GM12878 (cell line): ENCODE results near the gene TRAF3IP1. TPM values are rescaled to one million over a fixed set of nuclear protein-coding genes. Genes with fewer than 3 reads are reported as not detected.

Experiments
- ATAC-seq: fragments of 200-7000 bp; cut with Tn5 transposase; 3 replicates; pipeline ENCODE4 v1.9.1; 2020; ENCODE audit warnings: mild to moderate bottlenecking, moderate library complexity
- BruUV-seq: library from RNA; stranded (reverse); fragments of 400-500 nt; replicated peaks from 2 replicates; lab custom pipeline; 2021; lab: Mats Ljungman, UMichigan
- CTCF ChIA-PET: fragments of 300-600 bp; sonication (Branson Sonifier 250); formaldehyde crosslinking; extraction: SDS; loops from one replicate; lab custom pipeline; 2021; ENCODE audit warnings: inconsistent platforms; lab: Yijun Ruan, JAX
- POLR2A ChIA-PET: fragments of 350-600 bp; formaldehyde crosslinking; extraction: SDS; loops from one replicate; lab custom pipeline; 2021; ENCODE audit warnings: inconsistent platforms; lab: Charles Lee
- RAD21 ChIA-PET: fragments of 300-600 bp; sonication (Branson Sonifier 250); formaldehyde crosslinking; loops from one replicate; lab custom pipeline; 2023; ENCODE audit warnings: antibody characterized with exemption; ENCODE audit not compliant: unreplicated experiment; lab: Charles Lee
- SMC1A ChIA-PET: fragments of 300-600 bp; sonication (Branson Sonifier 250); formaldehyde crosslinking; loops from one replicate; lab custom pipeline; 2023; ENCODE audit not compliant: unreplicated experiment, uncharacterized antibody; lab: Charles Lee
- DNase-seq: peaks from one replicate; pipeline ENCODE4 v3.0.0-alpha.2; 2011; ENCODE audit warnings: low read depth, low spot score
- FAIRE-seq: peaks from 3 replicates; lab custom pipeline; 2011; peaks lifted over from hg19 to GRCh38; lab: Jason Lieb, UNC
- H2AFZ ChIP-seq: 2 replicates; pipeline ENCODE4 v1.6.0; 2011; ENCODE audit warnings: low read depth, low read length, control low read depth; ENCODE audit not compliant: control insufficient read depth
- H3K27ac ChIP-seq: 2 replicates; pipeline ENCODE4 v1.5.1; 2011; ENCODE audit warnings: control low read depth; ENCODE audit not compliant: control insufficient read depth, insufficient read depth
- H3K27me3 ChIP-seq, 2 experiments: replicated peaks in 1 of 2; 2 replicates each; pipeline versions ENCODE4 v1.6.0 to v1.6.1; 2011; ENCODE audit warnings: low read length in 1 of 2; ENCODE audit not compliant: control insufficient read depth in 2 of 2, insufficient read depth in 2 of 2
- H3K36me3 ChIP-seq, 2 experiments: 2 replicates each; pipeline ENCODE4 v1.5.1; 2011; ENCODE audit warnings: low read length in 1 of 2; ENCODE audit not compliant: control insufficient read depth in 2 of 2, insufficient read depth in 2 of 2
- H3K4me1 ChIP-seq: 2 replicates; pipeline ENCODE4 v1.6.1; 2011; ENCODE audit warnings: mild to moderate bottlenecking, low read length, moderate library complexity, mixed read lengths; ENCODE audit not compliant: control insufficient read depth, insufficient read depth
- H3K4me2 ChIP-seq: 2 replicates; pipeline ENCODE4 v1.6.0; 2011; ENCODE audit warnings: control low read depth; ENCODE audit not compliant: control insufficient read depth, insufficient read depth
- H3K4me3 ChIP-seq: fragments of 200-600 bp; sonication (generic); 2 replicates; pipeline ENCODE4 v1.5.1; 2016
- H3K79me2 ChIP-seq: 2 replicates; pipeline ENCODE4 v1.6.0; 2011; ENCODE audit warnings: low read length; ENCODE audit not compliant: control insufficient read depth, insufficient read depth
- H3K9ac ChIP-seq: 2 replicates; pipeline ENCODE4 v1.8.0; 2011; ENCODE audit warnings: low read length, control low read depth, mixed read lengths; ENCODE audit not compliant: control insufficient read depth, insufficient read depth
- H3K9me3 ChIP-seq: replicated peaks from 3 replicates; pipeline ENCODE4 v1.5.1; 2011; ENCODE audit warnings: mild to moderate bottlenecking, low read length; ENCODE audit not compliant: control insufficient read depth, insufficient read depth
- H4K20me1 ChIP-seq: 2 replicates; pipeline ENCODE4 v1.6.0; 2011; ENCODE audit not compliant: control insufficient read depth, insufficient read depth
- BCL11A ChIP-seq: IDR thresholded peaks from 2 replicates; pipeline ENCODE4 v1.6.1; 2011; ENCODE audit warnings: low read depth, low read length
- BCLAF1 ChIP-seq: fragments of 450-650 bp; IDR thresholded peaks from 2 replicates; pipeline ENCODE4 v1.6.1; 2017; ENCODE audit warnings: antibody characterized with exemption, mild to moderate bottlenecking, moderate library complexity
- ETV6 ChIP-seq, 2 experiments: fragments of 450-650 bp in 1 of 2; IDR thresholded peaks in 1 of 2; conservative IDR thresholded peaks in 1 of 2; 2 replicates each; pipeline ENCODE4 v1.6.1; 2014; ENCODE audit warnings: antibody characterized with exemption in 1 of 2, borderline replicate concordance in 1 of 2, low read depth in 1 of 2, mild to moderate bottlenecking in 1 of 2, moderate library complexity in 1 of 2
- HCFC1 ChIP-seq: fragments of 150-350 bp; IDR thresholded peaks from 2 replicates; pipeline ENCODE4 v1.6.1; 2014; ENCODE audit warnings: low read length
- HDGF ChIP-seq: fragments of 450-650 bp; IDR thresholded peaks from 2 replicates; pipeline ENCODE4 v1.6.1; 2016; ENCODE audit warnings: antibody characterized with exemption
- IKZF1 ChIP-seq: fragments of 450-650 bp; conservative IDR thresholded peaks from 2 replicates; pipeline ENCODE4 v1.6.1; 2017; ENCODE audit warnings: antibody characterized with exemption, mild to moderate bottlenecking
- MXI1 ChIP-seq: fragments of 150-350 bp; IDR thresholded peaks from 2 replicates; pipeline ENCODE4 v1.6.1; 2011; ENCODE audit warnings: low read depth, mild to moderate bottlenecking, inconsistent platforms, low read length, improper control_type of control experiment
- NRF1 ChIP-seq: conservative IDR thresholded peaks from 2 replicates; pipeline ENCODE4 v1.6.1; 2011; ENCODE audit warnings: mild to moderate bottlenecking, low read depth, low read length, improper control_type of control experiment
- PAX8 ChIP-seq: fragments of 450-650 bp; IDR thresholded peaks from 2 replicates; pipeline ENCODE4 v1.6.1; 2017; ENCODE audit warnings: mild to moderate bottlenecking, moderate library complexity
- POLR2A ChIP-seq: IDR thresholded peaks from 2 replicates; pipeline ENCODE4 v1.6.1; 2011; ENCODE audit warnings: low read depth, mild to moderate bottlenecking, low read length
- SPI1 ChIP-seq: IDR thresholded peaks from 2 replicates; pipeline ENCODE4 v1.6.1; 2011; ENCODE audit warnings: low read depth, mild to moderate bottlenecking, low read length, moderate library complexity, borderline replicate concordance; ENCODE audit not compliant: insufficient read depth
- STAT1 ChIP-seq: fragments of 450-650 bp; conservative IDR thresholded peaks from 2 replicates; pipeline ENCODE4 v1.6.1; 2014; ENCODE audit warnings: antibody characterized with exemption, mild to moderate bottlenecking
- ZNF207 ChIP-seq: fragments of 450-650 bp; IDR thresholded peaks from 2 replicates; pipeline ENCODE4 v1.6.1; 2014; ENCODE audit warnings: antibody characterized with exemption, mild to moderate bottlenecking, borderline replicate concordance
- ZNF384 ChIP-seq: IDR thresholded peaks from 2 replicates; pipeline ENCODE4 v1.6.1; 2012; ENCODE audit warnings: low read depth, mild to moderate bottlenecking, low read length, improper control_type of control experiment, borderline replicate concordance
- WGBS: methylation state at CpG from one replicate; pipeline ENCODE4 v1.1.6; 2016; ENCODE audit warnings: low lambda C conversion rate; ENCODE audit not compliant: insufficient replicate concordance, insufficient coverage; ENCODE audit errors: missing lambda C conversion rate; 5-methylcytosine and 5-hydroxymethylcytosine counted together
- in situ Hi-C: fragments of 300-500 bp; cut with MboI; formaldehyde crosslinking; loops from 9 replicates; pipeline ENCODE4 v1.14.3; 2018; ENCODE audit warnings: mixed read lengths
- intact Hi-C: fragments of 100-400 bp; cut with micrococcal nuclease; formaldehyde crosslinking; loops from one replicate; pipeline ENCODE4 v1.14.2; 2022; ENCODE audit not compliant: unreplicated experiment
- polyA plus RNA-seq, 11 experiments: library from polyadenylated mRNA; depleted of rRNA in 4 of 11; unstranded in 6 of 11; stranded (reverse) in 5 of 11; fragments of >200 nt; fragmentation: Nextera tagmentation in 4 of 11; fragmentation: Illumina TruSeq in 1 of 11; extraction: Ambion mirVana in 4 of 11; extraction: Trizol in 1 of 11; gene quantifications; 1 replicate in 1 of 11; 2 replicates in 10 of 11; pipeline versions ENCODE4 v1.2.1 to v1.2.3, GENCODE V29; 2011 to 2016; ENCODE audit warnings: inconsistent platforms in 2 of 11, missing spikeins in 2 of 11, low read depth in 1 of 11
- total RNA-seq, 4 experiments: library from RNA; depleted of rRNA in 3 of 4; stranded (reverse); fragments of >200 nt in 3 of 4; fragmentation: Illumina TruSeq in 1 of 4; extraction: Trizol in 1 of 4; gene quantifications; 2 replicates each; pipeline versions ENCODE4 v1.2.1 to v1.2.3, GENCODE V29; 2013 to 2021
- TF ChIP-seq, protein P1 (sequence below): fragments of 450-650 bp; IDR thresholded peaks from 2 replicates; pipeline ENCODE4 v1.6.1; 2017; ENCODE audit warnings: mild to moderate bottlenecking, low read depth, inconsistent platforms; ENCODE audit not compliant: poor library complexity, severe bottlenecking
- TF ChIP-seq, protein P2 (sequence below): fragments of 450-650 bp; formaldehyde crosslinking; IDR thresholded peaks from 2 replicates; pipeline ENCODE4 v1.4.0; 2022; ENCODE audit warnings: mild to moderate bottlenecking, moderate library complexity

TRAF3IP1 gene
- total and polyA plus RNA-seq, 10 of the 15 experiments (the other 5 are each of a cell fraction or from before 2014, with no cell fraction given), result 1.6 to 7.5 (median 3.6) TPM

GRCh38 chr2:238296638-238297457 is 23.5 kb upstream of the TRAF3IP1 start:
- Histone ChIP-seq H3K36me3 (no peaks in the 10 kb centered on the region), H3K4me1 (no peaks in the 10 kb centered on the region), H3K27me3 (0 out of 4 replicates have a peak, but pooled peaks cover 0 to 2% of the 10 kb centered on the region in 2 experiments), H2AFZ (no peak overlapping the region), H3K79me2 (no peaks in the 10 kb centered on the region), H4K20me1 (no peaks in the 10 kb centered on the region), H3K27ac (no peak overlapping the region), H3K9ac (no peak overlapping the region), H3K9me3 (no peaks in the 10 kb centered on the region), H3K4me2 (no peak overlapping the region), H3K4me3 (no peak overlapping the region)
- intact Hi-C loops (no loop called here), in situ Hi-C loops (no loop called here)
- 37% methylated on average over 23 of the region's 24 CpGs for WGBS
- BruUV-seq, result no TSS peak
- ChIA-PET RAD21 (no interaction called here), POLR2A (interaction anchor here (0.5 kb wide), 1 partner anchor 734 kb away, joined by 3 read pairs; no protein-coding TSS in a partner anchor), SMC1A (no interaction called here), CTCF (interaction anchor here (1.0 kb wide), 1 partner anchor 45 kb away, joined by 3 read pairs; no protein-coding TSS in a partner anchor)
- no peak for DNase-seq
- no peak for FAIRE-seq
- ATAC-seq, result no peak
- no peak for TF ChIP-seq PAX8
- no peak for TF ChIP-seq ZNF207
- TF ChIP-seq HCFC1, result no peak
- no peak for TF ChIP-seq HDGF
- TF ChIP-seq ETV6 (conservative IDR thresholded peaks at IDR 0.05 in 1 of 2, IDR thresholded peaks at IDR 0.05 in 1 of 2; ENCODE audit: borderline replicate concordance in 1 of 2, low read depth in 1 of 2), result no peak
- no peak for TF ChIP-seq IKZF1
- TF ChIP-seq ZNF384, result no peak
- TF ChIP-seq BCL11A, result no peak
- no peak for TF ChIP-seq SPI1
- TF ChIP-seq, protein P1, sequence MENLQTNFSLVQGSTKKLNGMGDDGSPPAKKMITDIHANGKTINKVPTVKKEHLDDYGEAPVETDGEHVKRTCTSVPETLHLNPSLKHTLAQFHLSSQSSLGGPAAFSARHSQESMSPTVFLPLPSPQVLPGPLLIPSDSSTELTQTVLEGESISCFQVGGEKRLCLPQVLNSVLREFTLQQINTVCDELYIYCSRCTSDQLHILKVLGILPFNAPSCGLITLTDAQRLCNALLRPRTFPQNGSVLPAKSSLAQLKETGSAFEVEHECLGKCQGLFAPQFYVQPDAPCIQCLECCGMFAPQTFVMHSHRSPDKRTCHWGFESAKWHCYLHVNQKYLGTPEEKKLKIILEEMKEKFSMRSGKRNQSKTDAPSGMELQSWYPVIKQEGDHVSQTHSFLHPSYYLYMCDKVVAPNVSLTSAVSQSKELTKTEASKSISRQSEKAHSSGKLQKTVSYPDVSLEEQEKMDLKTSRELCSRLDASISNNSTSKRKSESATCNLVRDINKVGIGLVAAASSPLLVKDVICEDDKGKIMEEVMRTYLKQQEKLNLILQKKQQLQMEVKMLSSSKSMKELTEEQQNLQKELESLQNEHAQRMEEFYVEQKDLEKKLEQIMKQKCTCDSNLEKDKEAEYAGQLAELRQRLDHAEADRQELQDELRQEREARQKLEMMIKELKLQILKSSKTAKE, result no peak
- TF ChIP-seq, protein P2, sequence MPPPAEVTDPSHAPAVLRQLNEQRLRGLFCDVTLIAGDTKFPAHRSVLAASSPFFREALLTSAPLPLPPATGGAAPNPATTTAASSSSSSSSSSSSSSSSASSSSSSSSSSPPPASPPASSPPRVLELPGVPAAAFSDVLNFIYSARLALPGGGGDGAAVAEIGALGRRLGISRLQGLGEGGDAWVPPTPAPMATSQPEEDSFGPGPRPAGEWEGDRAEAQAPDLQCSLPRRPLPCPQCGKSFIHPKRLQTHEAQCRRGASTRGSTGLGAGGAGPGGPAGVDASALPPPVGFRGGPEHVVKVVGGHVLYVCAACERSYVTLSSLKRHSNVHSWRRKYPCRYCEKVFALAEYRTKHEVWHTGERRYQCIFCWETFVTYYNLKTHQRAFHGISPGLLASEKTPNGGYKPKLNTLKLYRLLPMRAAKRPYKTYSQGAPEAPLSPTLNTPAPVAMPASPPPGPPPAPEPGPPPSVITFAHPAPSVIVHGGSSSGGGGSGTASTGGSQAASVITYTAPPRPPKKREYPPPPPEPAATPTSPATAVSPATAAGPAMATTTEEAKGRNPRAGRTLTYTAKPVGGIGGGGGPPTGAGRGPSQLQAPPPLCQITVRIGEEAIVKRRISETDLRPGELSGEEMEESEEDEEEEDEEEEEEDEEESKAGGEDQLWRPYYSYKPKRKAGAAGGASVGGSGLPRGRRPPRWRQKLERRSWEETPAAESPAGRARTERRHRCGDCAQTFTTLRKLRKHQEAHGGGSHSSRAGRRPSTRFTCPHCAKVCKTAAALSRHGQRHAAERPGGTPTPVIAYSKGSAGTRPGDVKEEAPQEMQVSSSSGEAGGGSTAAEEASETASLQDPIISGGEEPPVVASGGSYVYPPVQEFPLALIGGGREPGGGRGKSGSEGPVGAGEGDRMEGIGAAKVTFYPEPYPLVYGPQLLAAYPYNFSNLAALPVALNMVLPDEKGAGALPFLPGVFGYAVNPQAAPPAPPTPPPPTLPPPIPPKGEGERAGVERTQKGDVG, result no peak
- TF ChIP-seq BCLAF1, result no peak
- TF ChIP-seq MXI1, result no peak
- TF ChIP-seq STAT1, result no peak
- TF ChIP-seq NRF1, result no peak
- TF ChIP-seq POLR2A, result no peak
